ENCODE data around the gene SLC16A3. TPM values are rescaled to one million over a fixed set of nuclear protein-coding genes. Genes with fewer than 3 reads are reported as not detected.
A peak's percentile ranks its signal among the peaks of the same experiment; 100 is the strongest.

Gene SLC16A3
- total RNA-seq = 10 to 100 TPM; 18.8 to 32.9 (median 21.7) TPM

- WGBS, 2 donors = no CpG with 5 or more reads among the region's 105 CpGs
- H3K27ac ChIP-seq = peak within 1 kb of the TSS; percentile 80 to 94 (median 90)
- peaks cover 0 to 36% (median 0%) of the 10 kb centered on the region in 4 donors for H3K27me3 ChIP-seq
- peak within 1 kb of the TSS; percentile 35 to 84 (median 64) for H3K4me3 ChIP-seq
- H3K9me3 ChIP-seq = peaks cover 0 to 3% (median 0%) of the 10 kb centered on the region in 3 donors
- DNase-seq = no peak
- no peaks in the 10 kb centered on the region for H3K36me3 ChIP-seq
- H3K4me1 ChIP-seq = peaks cover 32 to 62% (median 42%) of the 10 kb centered on the region in 3 donors
- intact Hi-C loops (cut with DNase I) = no loop called here
- TF ChIP-seq CTCF (IDR thresholded peaks at IDR 0.05) = no peak
- peak in 3 of 4 donors; percentile 28 to 93 (median 89) for TF ChIP-seq POLR2A (IDR thresholded peaks at IDR 0.05)
Observed at GRCh38 chr17:82228842-82229697, at the start of gene SLC16A3. Gene SLC16A3, plus strand, starts transcription at chr17:82229042. Its CDS starts 6,967 bp downstream, at chr17:82236009.

- no peak overlapping the region for H3K27ac ChIP-seq
- peaks cover 0 to 43% (median 4%) of the 10 kb centered on the region in 3 donors for H3K36me3 ChIP-seq
- 88 to 91% methylated on average over 11 to 13 of the region's 13 CpGs for WGBS, 2 donors
- no peaks in the 10 kb centered on the region for H3K27me3 ChIP-seq
- intact Hi-C loops (cut with DNase I) = no loop called here
- H3K4me1 ChIP-seq = no peaks in the 10 kb centered on the region
- H3K4me3 ChIP-seq = no peak overlapping the region
- TF ChIP-seq CTCF (IDR thresholded peaks at IDR 0.05) = no peak
- H3K9me3 ChIP-seq = no peaks in the 10 kb centered on the region
- DNase-seq = no peak
Observed at GRCh38 chr17:82179412-82179811, 49.4 kb upstream of the SLC16A3 start.

- TF ChIP-seq CTCF (IDR thresholded peaks at IDR 0.05) (no peak), POLR2A (IDR thresholded peaks at IDR 0.05) (no peak)
- intact Hi-C loops (cut with DNase I) = no loop called here
- WGBS, 2 donors = 86 to 96% methylated on average over 7 of the region's 10 CpGs
- H3K27me3 ChIP-seq = no peaks in the 10 kb centered on the region
- H3K4me3 ChIP-seq = no peak overlapping the region
- H3K36me3 ChIP-seq = peaks cover 0 to 49% (median 4%) of the 10 kb centered on the region in 3 donors
- DNase-seq = no peak
- no peaks in the 10 kb centered on the region for H3K9me3 ChIP-seq
- no peak overlapping the region for H3K27ac ChIP-seq
- H3K4me1 ChIP-seq = no peaks in the 10 kb centered on the region
Observed at GRCh38 chr17:82179946-82180475, 48.8 kb upstream of the SLC16A3 start.

GRCh38 chr17:82180776-82181528, 47.9 kb upstream of the SLC16A3 start:
- no peak for DNase-seq
- no peaks in the 10 kb centered on the region for H3K27me3 ChIP-seq
- peaks cover 0 to 52% (median 4%) of the 10 kb centered on the region in 3 donors for H3K36me3 ChIP-seq
- H3K9me3 ChIP-seq = no peaks in the 10 kb centered on the region
- no peaks in the 10 kb centered on the region for H3K4me1 ChIP-seq
- 89 to 91% methylated on average over 21 to 27 of the region's 31 CpGs for WGBS, 2 donors
- intact Hi-C loops (cut with DNase I) = no loop called here
- no peak overlapping the region for H3K27ac ChIP-seq
- H3K4me3 ChIP-seq = no peak overlapping the region
- TF ChIP-seq POLR2A (IDR thresholded peaks at IDR 0.05) (no peak), CTCF (IDR thresholded peaks at IDR 0.05) (no peak)

Measured in esophagus squamous epithelium (tissue), 5 donors.